ENCODE data around the gene TMEM9B. TPM values are rescaled to one million over a fixed set of nuclear protein-coding genes. Genes with fewer than 3 reads are reported as not detected.

Gene TMEM9B
- polyA plus RNA-seq, 1 experiment, result 24.6 TPM

GRCh38 chr11:8927233-8927632 is 37.0 kb downstream of the TMEM9B start:
- no peaks in the 10 kb centered on the region for H3K27me3 ChIP-seq (ENCODE audit: control insufficient read depth, insufficient read depth, low read length)
- POLR2A ChIA-PET, result no interaction called here
- CTCF ChIA-PET, result no interaction called here

GRCh38 chr11:8926236-8926635 is 38.0 kb downstream of the TMEM9B start:
- CTCF ChIA-PET, result interaction anchor here (1.2 to 2.0 kb wide), 3 partner anchors 9 to 33 kb away, joined by 3 to 6 read pairs (median 5); no protein-coding TSS in a partner anchor
- TF ChIP-seq CTCF (IDR thresholded peaks at IDR 0.05; ENCODE audit: insufficient read depth, low read depth, low read length), result no peak

More at GRCh38 chr11:8927233-8927632, 37.0 kb downstream of the TMEM9B start:
- no peak for TF ChIP-seq CTCF (IDR thresholded peaks at IDR 0.05; ENCODE audit: insufficient read depth, low read depth, low read length)
- H3K36me3 ChIP-seq (ENCODE audit: control insufficient read depth, insufficient read depth, low read length), result peaks cover 1% of the 10 kb centered on the region; the same call in 1 of the 2 replicates
- DNase-seq (ENCODE audit: low read depth), result no peak
- no peak overlapping the region for H3K4me3 ChIP-seq (ENCODE audit: low read depth, low read length)

GRCh38 chr11:8925711-8926110 is 38.5 kb downstream of the TMEM9B start:
- Histone ChIP-seq H3K36me3 (ENCODE audit: control insufficient read depth, insufficient read depth, low read length) (peaks cover 1% of the 10 kb centered on the region), H3K4me3 (ENCODE audit: low read depth, low read length) (no peak overlapping the region), H3K27me3 (ENCODE audit: control insufficient read depth, insufficient read depth, low read length) (no peaks in the 10 kb centered on the region)
- DNase-seq (ENCODE audit: low read depth), result no peak
- TF ChIP-seq CTCF (IDR thresholded peaks at IDR 0.05; ENCODE audit: insufficient read depth, low read depth, low read length), result no peak
- CTCF ChIA-PET, result interaction anchor here (1.2 to 2.0 kb wide), 3 partner anchors 10 to 34 kb away, joined by 3 to 6 read pairs (median 5); no protein-coding TSS in a partner anchor
- POLR2A ChIA-PET, result interaction anchor here (0.6 kb wide), 1 partner anchor 447 kb away, joined by 8 read pairs; no protein-coding TSS in a partner anchor

More at GRCh38 chr11:8926236-8926635, 38.0 kb downstream of the TMEM9B start:
- Histone ChIP-seq H3K27me3 (ENCODE audit: control insufficient read depth, insufficient read depth, low read length) (no peaks in the 10 kb centered on the region), H3K4me3 (ENCODE audit: low read depth, low read length) (no peak overlapping the region), H3K36me3 (ENCODE audit: control insufficient read depth, insufficient read depth, low read length) (peaks cover 1% of the 10 kb centered on the region)
- no peak for DNase-seq (ENCODE audit: low read depth)
- POLR2A ChIA-PET, result interaction anchor here (0.6 kb wide), 1 partner anchor 448 kb away, joined by 8 read pairs; no protein-coding TSS in a partner anchor

GRCh38 chr11:8922691-8923090 is 41.6 kb downstream of the TMEM9B start:
- POLR2A ChIA-PET, result interaction anchor here (0.5 kb wide), 1 partner anchor 37 kb away, joined by 3 read pairs; no protein-coding TSS in a partner anchor
- no peaks in the 10 kb centered on the region for H3K27me3 ChIP-seq (ENCODE audit: control insufficient read depth, insufficient read depth, low read length)

More at GRCh38 chr11:8922691-8923090, 41.6 kb downstream of the TMEM9B start:
- TF ChIP-seq CTCF (IDR thresholded peaks at IDR 0.05; ENCODE audit: insufficient read depth, low read depth, low read length), result no peak
- Histone ChIP-seq H3K36me3 (ENCODE audit: control insufficient read depth, insufficient read depth, low read length) (peaks cover 5% of the 10 kb centered on the region), H3K4me3 (ENCODE audit: low read depth, low read length) (no peak overlapping the region)
- DNase-seq (ENCODE audit: low read depth), result no peak
- CTCF ChIA-PET, result interaction anchor here (0.8 to 2.2 kb wide), 2 partner anchors 9 to 37 kb away, joined by 3 to 8 read pairs; no protein-coding TSS in a partner anchor

All from BJ (cell line).